B cell (primary cell): ENCODE results near the gene LAMB1. TPM values are rescaled to one million over a fixed set of nuclear protein-coding genes. Genes with fewer than 3 reads are reported as not detected.

ENCODE experiments used
- ATAC-seq: fragments of 200-7000 bp; cut with Tn5 transposase; one replicate; pipeline ENCODE4 v1.10.0; 2021; ENCODE audit warnings: low read depth, mild to moderate bottlenecking, moderate number of reproducible peaks, moderate library complexity
- CTCF ChIA-PET: fragments of 350-600 bp; sonication (Branson Sonifier 250); formaldehyde crosslinking; loops from one replicate; lab custom pipeline; 2021; ENCODE audit warnings: antibody characterized with exemption, inconsistent platforms; lab: Charles Lee
- POLR2A ChIA-PET: fragments of 350-600 bp; sonication (Branson Sonifier 250); formaldehyde crosslinking; loops from one replicate; lab custom pipeline; 2021; ENCODE audit warnings: antibody characterized with exemption; lab: Charles Lee
- DNase-seq: peaks from one replicate; pipeline ENCODE4 v3.0.0; 2013
- H2AFZ ChIP-seq: 2 replicates; pipeline ENCODE4 v1.6.1; 2012; ENCODE audit warnings: mild to moderate bottlenecking, low read depth, low read length; ENCODE audit not compliant: insufficient read depth, poor library complexity, severe bottlenecking
- H3K27ac ChIP-seq, 2 donors: 1 replicate in 1 of 2; 2 replicates in 1 of 2; pipeline ENCODE4 v1.5.1; 2012 to 2013; ENCODE audit warnings: low read length in 2 of 2, mild to moderate bottlenecking in 2 of 2, moderate library complexity in 1 of 2
- H3K27me3 ChIP-seq, 4 experiments: fragments of 200-600 bp in 1 of 4; sonication (generic) in 1 of 4; replicated peaks in 1 of 4; 1 replicate in 2 of 4; 2 replicates in 2 of 4; pipeline versions ENCODE4 v1.6.1 to v1.7.0; 2013 to 2016; ENCODE audit warnings: low read length in 3 of 4, mild to moderate bottlenecking in 2 of 4, mixed read lengths in 1 of 4, moderate library complexity in 1 of 4; ENCODE audit not compliant: insufficient read depth in 4 of 4, control insufficient read depth in 3 of 4; ENCODE audit errors: control extremely low read depth in 1 of 4
- H3K36me3 ChIP-seq, 2 experiments: replicated peaks in 1 of 2; 1 replicate in 1 of 2; 2 replicates in 1 of 2; pipeline versions ENCODE4 v1.6.1 to v1.7.1; 2013; ENCODE audit warnings: low read length in 1 of 2; ENCODE audit not compliant: insufficient read depth in 2 of 2, control insufficient read depth in 1 of 2; ENCODE audit errors: control extremely low read depth in 1 of 2, extremely low read depth in 1 of 2
- H3K4me1 ChIP-seq, 2 donors: fragments of 200-600 bp in 1 of 2; sonication (generic) in 1 of 2; 1 replicate in 1 of 2; 2 replicates in 1 of 2; pipeline versions ENCODE4 v1.5.1 to v1.6.1; 2013 to 2017; ENCODE audit warnings: low read length in 2 of 2; ENCODE audit not compliant: control insufficient read depth in 2 of 2, insufficient read depth in 2 of 2
- H3K4me2 ChIP-seq: replicated peaks from 2 replicates; pipeline ENCODE3; 2012; ENCODE audit warnings: mild to moderate bottlenecking, low read depth, low read length; ENCODE audit not compliant: poor library complexity, severe bottlenecking
- H3K4me3 ChIP-seq, 5 experiments: fragments of 200-600 bp in 1 of 5; sonication (generic) in 1 of 5; 1 replicate in 3 of 5; 2 replicates in 2 of 5; pipeline versions ENCODE4 v1.5.1 to v1.7.0; 2011 to 2016; ENCODE audit warnings: low read length in 4 of 5, mild to moderate bottlenecking in 4 of 5, low read depth in 2 of 5, control low read depth in 1 of 5, moderate library complexity in 1 of 5; ENCODE audit not compliant: insufficient read depth in 1 of 5; ENCODE audit errors: control extremely low read depth in 1 of 5, extremely low read depth in 1 of 5
- H3K79me2 ChIP-seq: fragments of 200-600 bp; sonication (generic); one replicate; pipeline ENCODE4 v1.6.0; 2016; ENCODE audit warnings: low read length; ENCODE audit not compliant: control insufficient read depth, insufficient read depth
- H3K9ac ChIP-seq: fragments of 200-600 bp; sonication (generic); 2 replicates; pipeline ENCODE4 v1.6.1; 2017; ENCODE audit warnings: mild to moderate bottlenecking, low read length, moderate library complexity
- H3K9me3 ChIP-seq, 3 donors: one replicate each; pipeline versions ENCODE4 v1.6.1 to v1.7.1; 2013; ENCODE audit warnings: low read length in 2 of 3; ENCODE audit not compliant: control insufficient read depth in 2 of 3, insufficient read depth in 1 of 3; ENCODE audit errors: control extremely low read depth in 1 of 3
- H4K20me1 ChIP-seq: 2 replicates; pipeline ENCODE4 v1.6.0; 2012; ENCODE audit warnings: mild to moderate bottlenecking, low read length; ENCODE audit not compliant: insufficient read depth, control insufficient read depth, poor library complexity, severe bottlenecking
- H3K27ac Mint-ChIP-seq: one replicate; pipeline ENCODE4 v1.8.0; 2021; ENCODE audit warnings: mixed read lengths
- H3K27me3 Mint-ChIP-seq: one replicate; pipeline ENCODE4 v1.8.0; 2021; ENCODE audit warnings: mixed read lengths
- H3K4me1 Mint-ChIP-seq: one replicate; pipeline ENCODE4 v1.8.0; 2021; ENCODE audit warnings: mixed read lengths
- H3K4me3 Mint-ChIP-seq: one replicate; pipeline ENCODE4 v1.8.0; 2021; ENCODE audit warnings: mixed read lengths
- H3K9me3 Mint-ChIP-seq: one replicate; pipeline ENCODE4 v1.8.0; 2022; ENCODE audit warnings: mixed read lengths; ENCODE audit not compliant: insufficient read depth
- CTCF ChIP-seq: fragments of 200-600 bp; IDR thresholded peaks from one replicate; pipeline ENCODE4 v1.8.0; 2022; ENCODE audit warnings: antibody characterized with exemption, mild to moderate bottlenecking
- EZH2 ChIP-seq: IDR thresholded peaks from 2 replicates; pipeline ENCODE4 v1.6.1; 2012; ENCODE audit warnings: borderline replicate concordance, low read depth, mild to moderate bottlenecking, moderate library complexity, low read length; ENCODE audit not compliant: insufficient read depth, poor library complexity, severe bottlenecking
- WGBS: methylation state at CpG from one replicate; pipeline ENCODE4 v1.1.5; 2013; ENCODE audit warnings: missing lambda C conversion rate; ENCODE audit not compliant: insufficient coverage; 5-methylcytosine and 5-hydroxymethylcytosine counted together
- intact Hi-C: fragments of 100-400 bp; cut with micrococcal nuclease; formaldehyde crosslinking; loops from one replicate; pipeline ENCODE4 v1.10.0; 2022
- polyA plus RNA-seq: library from polyadenylated mRNA; depleted of rRNA; stranded (reverse); fragments of >200 nt; gene quantifications from 2 replicates; pipeline ENCODE4 v1.2.3, GENCODE V29; 2012
- total RNA-seq, 2 donors: library from RNA; stranded (reverse); fragments of 120-200 nt in 1 of 2; gene quantifications; 1 replicate in 1 of 2; 2 replicates in 1 of 2; pipeline versions ENCODE4 v1.2.3 to v1.2.4, GENCODE V29; 2013 to 2022

LAMB1 gene
- total and polyA plus RNA-seq, 2 donors (not counting 1 experiment from before 2014, with no cell fraction given) = not detected

- DNase-seq (no peak), ATAC-seq (no peak)
- no peaks in the 10 kb centered on the region for H3K9me3 Mint-ChIP-seq
- Histone ChIP-seq H3K79me2 (no peaks in the 10 kb centered on the region), H3K9ac (no peak overlapping the region), H3K4me2 (no peak overlapping the region), H3K27me3 (peaks cover 0 to 3% (median 0%) of the 10 kb centered on the region in 4 experiments), H3K9me3 (no peaks in the 10 kb centered on the region), H3K36me3 (no peaks in the 10 kb centered on the region), H3K4me1 (no peaks in the 10 kb centered on the region), H4K20me1 (no peaks in the 10 kb centered on the region), H3K27ac (no peak overlapping the region), H3K4me3 (no peak overlapping the region), H2AFZ (no peak overlapping the region)
- POLR2A ChIA-PET = no interaction called here
- H3K4me3 Mint-ChIP-seq = no peak overlapping the region
- WGBS = 94% methylated on average over 2 of the region's 3 CpGs
- H3K4me1 Mint-ChIP-seq = no peaks in the 10 kb centered on the region
- intact Hi-C loops = no loop called here
- H3K27ac Mint-ChIP-seq = no peak overlapping the region
- TF ChIP-seq CTCF (no peak), EZH2 (no peak)
- H3K27me3 Mint-ChIP-seq = peaks cover 18% of the 10 kb centered on the region
- CTCF ChIA-PET = interaction anchor here (0.7 kb wide), 1 partner anchor 1861 kb away, joined by 3 read pairs; no protein-coding TSS in a partner anchor
These were observed 27.6 kb upstream of the LAMB1 start for GRCh38 chr7:108030516-108030915.

GRCh38 chr7:108029034-108029433 lies 26.1 kb upstream of the LAMB1 start:
- ChIA-PET CTCF (no interaction called here), POLR2A (no interaction called here)
- no peaks in the 10 kb centered on the region for H4K20me1 ChIP-seq
- H3K4me1 ChIP-seq = no peaks in the 10 kb centered on the region
- TF ChIP-seq EZH2 (no peak), CTCF (no peak)
- no peak overlapping the region for H3K4me3 ChIP-seq
- no peak overlapping the region for H3K9ac ChIP-seq
- Mint-ChIP-seq H3K4me3 (no peak overlapping the region), H3K9me3 (no peaks in the 10 kb centered on the region), H3K27ac (no peak overlapping the region), H3K4me1 (no peaks in the 10 kb centered on the region), H3K27me3 (peaks cover 26% of the 10 kb centered on the region)
- no peaks in the 10 kb centered on the region for H3K79me2 ChIP-seq
- ATAC-seq (no peak), DNase-seq (no peak)
- intact Hi-C loops = no loop called here
- no peaks in the 10 kb centered on the region for H3K36me3 ChIP-seq
- no peak overlapping the region for H3K4me2 ChIP-seq
- no peak overlapping the region for H2AFZ ChIP-seq
- H3K27me3 ChIP-seq = peaks cover 0 to 3% (median 0%) of the 10 kb centered on the region in 4 experiments
- H3K9me3 ChIP-seq = no peaks in the 10 kb centered on the region
- whole genome bisulfite sequencing = no CpG with 5 or more reads among the region's 3 CpGs
- H3K27ac ChIP-seq = no peak overlapping the region
